Tibial nerve (tissue), 4 donors: ENCODE measurements around the gene CARNS1. TPM values are rescaled to one million over a fixed set of nuclear protein-coding genes. Genes with fewer than 3 reads are reported as not detected.
A peak's percentile ranks its signal among the peaks of the same experiment; 100 is the strongest.

Source experiments
- DNase-seq, 2 donors: peaks; one replicate each; pipeline ENCODE4 v3.0.0-alpha.2; 2019; ENCODE audit warnings: low spot score in 2 of 2
- H3K27ac ChIP-seq, 4 donors: fragments of 200-600 bp; sonication (generic) in 3 of 4; one replicate each; pipeline ENCODE4 v1.5.1; 2017 to 2019; ENCODE audit warnings: mild to moderate bottlenecking in 1 of 4
- H3K27me3 ChIP-seq, 2 donors: fragments of 200-600 bp; sonication (generic) in 1 of 2; one replicate each; pipeline versions ENCODE4 v1.5.1 to v1.6.0; 2017 to 2019
- H3K36me3 ChIP-seq, 3 donors: fragments of 200-600 bp; sonication (generic); one replicate each; pipeline ENCODE4 v1.5.1; 2018 to 2019
- H3K4me1 ChIP-seq, 4 donors: fragments of 200-600 bp; sonication (generic) in 3 of 4; one replicate each; pipeline ENCODE4 v1.5.1; 2017 to 2019
- H3K4me3 ChIP-seq, 4 donors: fragments of 200-600 bp; sonication (generic) in 3 of 4; one replicate each; pipeline ENCODE4 v1.5.1; 2017 to 2019; ENCODE audit warnings: mild to moderate bottlenecking in 1 of 4, moderate library complexity in 1 of 4
- H3K9me3 ChIP-seq, 4 donors: fragments of 200-600 bp; sonication (generic) in 3 of 4; one replicate each; pipeline ENCODE4 v1.5.1; 2017 to 2019
- EP300 ChIP-seq, 2 donors: sonication (generic); formaldehyde crosslinking; IDR thresholded peaks; one replicate each; pipeline ENCODE4 v1.6.1; 2017; ENCODE audit warnings: antibody characterized with exemption in 2 of 2, mild to moderate bottlenecking in 1 of 2
- POLR2A ChIP-seq, 2 donors: fragments of 450-650 bp; IDR thresholded peaks; one replicate each; pipeline ENCODE4 v1.6.1; 2017; ENCODE audit warnings: antibody characterized with exemption in 2 of 2, mild to moderate bottlenecking in 2 of 2, moderate library complexity in 2 of 2
- WGBS, 2 donors: methylation state at CpG; one replicate each; pipeline ENCODE4 v1.1.5; 2018; 5-methylcytosine and 5-hydroxymethylcytosine counted together
- total RNA-seq, 4 donors: library from RNA; depleted of rRNA; stranded (reverse); fragments of >200 nt; gene quantifications; one replicate each; pipeline ENCODE4 v1.1.0, GENCODE V29; 2016
- TF ChIP-seq, protein P1 (sequence below), 5 experiments: fragments of 200-600 bp in 3 of 5; fragments of 450-650 bp in 2 of 5; sonication (generic) in 3 of 5; IDR thresholded peaks; one replicate each; pipeline ENCODE4 v1.5.1; 2016 to 2019; ENCODE audit warnings: antibody characterized with exemption in 5 of 5, mild to moderate bottlenecking in 3 of 5, moderate library complexity in 2 of 5

Gene CARNS1
- total RNA-seq, 4 donors from 2014 or later: 1.8 to 5.9 (median 4.3) TPM

DNA sequence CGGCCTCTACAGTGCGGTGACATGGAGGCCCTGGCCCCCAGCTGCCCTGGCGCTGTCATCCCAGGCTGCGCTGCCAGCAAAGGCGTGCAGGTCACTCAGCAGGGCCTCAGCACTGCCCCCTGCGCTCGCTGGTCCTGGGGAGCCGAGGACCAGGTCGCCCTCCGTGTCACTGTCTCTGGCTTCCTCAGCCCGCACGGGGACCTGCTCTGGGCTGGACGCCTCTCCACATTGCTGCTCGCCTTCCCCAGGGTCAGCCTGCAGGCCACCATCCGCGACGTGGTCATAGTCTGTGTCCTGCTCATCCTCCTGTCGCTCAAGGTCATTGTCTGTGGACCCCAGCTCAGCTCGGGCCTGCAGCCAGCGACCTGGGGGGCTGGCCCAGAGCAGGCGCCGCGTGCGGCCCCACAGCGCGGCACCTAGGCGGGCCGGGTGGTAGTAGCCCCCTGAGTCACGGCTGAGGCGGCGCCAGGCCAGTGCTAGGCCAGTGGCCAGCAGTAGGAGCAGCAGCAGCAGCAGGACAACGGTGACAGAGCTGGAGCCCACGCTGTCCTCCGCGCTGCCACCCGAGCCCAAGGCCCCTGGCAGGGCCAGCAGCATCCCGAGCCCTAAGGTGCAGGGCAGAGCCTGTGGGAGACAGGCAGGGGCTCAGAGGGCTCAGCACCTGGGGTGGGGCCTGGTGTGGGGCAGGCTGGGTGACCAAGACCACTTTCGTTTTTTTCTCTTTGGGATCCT is 20.4 kb downstream of the CARNS1 start:
- WGBS, 2 donors: 87 to 88% methylated on average over 19 to 26 of the region's 38 CpGs

GRCh38 chr11:67436459-67437081 is 21.1 kb downstream of the CARNS1 start:
- Histone ChIP-seq H3K9me3 (no peaks in the 10 kb centered on the region), H3K4me3 (peak overlapping the region in 1 of 4 donors; percentile 55), H3K27ac (peak overlapping the region in 3 of 4 donors; percentile 40 to 83 (median 43)), H3K4me1 (peaks cover 0 to 43% (median 10%) of the 10 kb centered on the region in 4 donors), H3K36me3 (peaks cover 0 to 99% (median 18%) of the 10 kb centered on the region in 3 donors), H3K27me3 (no peaks in the 10 kb centered on the region)
- no peak for DNase-seq
- no peak for TF ChIP-seq EP300 (IDR thresholded peaks at IDR 0.05)
- no peak for TF ChIP-seq POLR2A (IDR thresholded peaks at IDR 0.05)
- TF ChIP-seq, protein P1, sequence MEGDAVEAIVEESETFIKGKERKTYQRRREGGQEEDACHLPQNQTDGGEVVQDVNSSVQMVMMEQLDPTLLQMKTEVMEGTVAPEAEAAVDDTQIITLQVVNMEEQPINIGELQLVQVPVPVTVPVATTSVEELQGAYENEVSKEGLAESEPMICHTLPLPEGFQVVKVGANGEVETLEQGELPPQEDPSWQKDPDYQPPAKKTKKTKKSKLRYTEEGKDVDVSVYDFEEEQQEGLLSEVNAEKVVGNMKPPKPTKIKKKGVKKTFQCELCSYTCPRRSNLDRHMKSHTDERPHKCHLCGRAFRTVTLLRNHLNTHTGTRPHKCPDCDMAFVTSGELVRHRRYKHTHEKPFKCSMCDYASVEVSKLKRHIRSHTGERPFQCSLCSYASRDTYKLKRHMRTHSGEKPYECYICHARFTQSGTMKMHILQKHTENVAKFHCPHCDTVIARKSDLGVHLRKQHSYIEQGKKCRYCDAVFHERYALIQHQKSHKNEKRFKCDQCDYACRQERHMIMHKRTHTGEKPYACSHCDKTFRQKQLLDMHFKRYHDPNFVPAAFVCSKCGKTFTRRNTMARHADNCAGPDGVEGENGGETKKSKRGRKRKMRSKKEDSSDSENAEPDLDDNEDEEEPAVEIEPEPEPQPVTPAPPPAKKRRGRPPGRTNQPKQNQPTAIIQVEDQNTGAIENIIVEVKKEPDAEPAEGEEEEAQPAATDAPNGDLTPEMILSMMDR (IDR thresholded peaks at IDR 0.05): no peak
- 51 to 53% methylated on average over 6 of the region's 6 CpGs for WGBS, 2 donors

More for the DNA sequence above, 20.4 kb downstream of the CARNS1 start:
- Histone ChIP-seq H3K4me3 (peak overlapping the region in 1 of 4 donors; percentile 55), H3K36me3 (peaks cover 0 to 99% (median 19%) of the 10 kb centered on the region in 3 donors), H3K27me3 (no peaks in the 10 kb centered on the region), H3K4me1 (peaks cover 0 to 36% (median 10%) of the 10 kb centered on the region in 4 donors), H3K27ac (peak overlapping the region in 2 of 4 donors; percentile 40 to 45), H3K9me3 (no peaks in the 10 kb centered on the region)
- no peak for DNase-seq
- no peak for TF ChIP-seq EP300 (IDR thresholded peaks at IDR 0.05)
- TF ChIP-seq, protein P1 (IDR thresholded peaks at IDR 0.05): no peak
- TF ChIP-seq POLR2A (IDR thresholded peaks at IDR 0.05): no peak

- 62 to 77% methylated on average over 17 to 22 of the region's 26 CpGs for WGBS, 2 donors
- no peak for TF ChIP-seq EP300 (IDR thresholded peaks at IDR 0.05)
- TF ChIP-seq, protein P1 (IDR thresholded peaks at IDR 0.05): no peak
- Histone ChIP-seq H3K36me3 (peaks cover 0 to 98% (median 13%) of the 10 kb centered on the region in 3 donors), H3K27ac (peak within 1 kb of the TSS in 3 of 4 donors; percentile 65 to 83 (median 74)), H3K4me3 (peak within 1 kb of the TSS in 2 of 4 donors; percentile 12 to 55), H3K9me3 (no peaks in the 10 kb centered on the region), H3K27me3 (no peaks in the 10 kb centered on the region), H3K4me1 (peaks cover 0 to 49% (median 14%) of the 10 kb centered on the region in 4 donors)
- DNase-seq: no peak
Measured at GRCh38 chr11:67437082-67437808, 21.8 kb downstream of the CARNS1 start, which contains the start of gene PTPRCAP. TSS of gene PTPRCAP (minus strand) at chr11:67437682. CDS start at chr11:67437619, 63 bp downstream.

- Histone ChIP-seq H3K27me3 (no peaks in the 10 kb centered on the region), H3K36me3 (peaks cover 0 to 93% (median 10%) of the 10 kb centered on the region in 3 donors), H3K4me1 (peaks cover 0 to 55% (median 19%) of the 10 kb centered on the region in 4 donors), H3K9me3 (no peaks in the 10 kb centered on the region), H3K27ac (peak overlapping the region in 2 of 4 donors; percentile 40 to 83), H3K4me3 (peak overlapping the region in 2 of 4 donors; percentile 12 to 55)
- WGBS, 2 donors: 62 to 68% methylated on average over 3 of the region's 3 CpGs
- no peak for DNase-seq
- no peak for TF ChIP-seq EP300 (IDR thresholded peaks at IDR 0.05)
- TF ChIP-seq POLR2A (IDR thresholded peaks at IDR 0.05): no peak
- TF ChIP-seq, protein P1 (IDR thresholded peaks at IDR 0.05): no peak
Measured at GRCh38 chr11:67437809-67438157, 22.3 kb downstream of the CARNS1 start.
